ENCODE results near the gene ARSG.

DNA sequence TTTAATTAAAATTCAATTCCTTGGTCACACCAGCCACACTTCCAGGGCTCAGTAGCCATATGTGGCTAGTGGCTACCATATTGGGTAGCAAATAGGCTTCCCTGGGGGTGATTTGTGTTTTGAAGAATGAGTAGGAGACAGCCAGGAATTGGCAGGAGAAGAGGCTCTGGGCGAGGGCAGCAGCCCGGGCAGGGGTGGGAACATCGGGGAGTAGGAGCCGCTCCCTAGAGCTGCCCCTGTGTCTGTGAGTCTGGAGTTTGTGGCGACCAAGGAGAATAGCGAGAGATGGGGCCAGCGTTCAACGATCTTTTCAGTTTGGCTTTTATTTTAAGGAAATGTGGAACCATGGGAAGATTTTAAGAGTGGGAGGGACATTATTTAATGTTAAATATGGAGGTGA is 84.3 kb downstream of the ARSG start:
- TF ChIP-seq, protein P1, sequence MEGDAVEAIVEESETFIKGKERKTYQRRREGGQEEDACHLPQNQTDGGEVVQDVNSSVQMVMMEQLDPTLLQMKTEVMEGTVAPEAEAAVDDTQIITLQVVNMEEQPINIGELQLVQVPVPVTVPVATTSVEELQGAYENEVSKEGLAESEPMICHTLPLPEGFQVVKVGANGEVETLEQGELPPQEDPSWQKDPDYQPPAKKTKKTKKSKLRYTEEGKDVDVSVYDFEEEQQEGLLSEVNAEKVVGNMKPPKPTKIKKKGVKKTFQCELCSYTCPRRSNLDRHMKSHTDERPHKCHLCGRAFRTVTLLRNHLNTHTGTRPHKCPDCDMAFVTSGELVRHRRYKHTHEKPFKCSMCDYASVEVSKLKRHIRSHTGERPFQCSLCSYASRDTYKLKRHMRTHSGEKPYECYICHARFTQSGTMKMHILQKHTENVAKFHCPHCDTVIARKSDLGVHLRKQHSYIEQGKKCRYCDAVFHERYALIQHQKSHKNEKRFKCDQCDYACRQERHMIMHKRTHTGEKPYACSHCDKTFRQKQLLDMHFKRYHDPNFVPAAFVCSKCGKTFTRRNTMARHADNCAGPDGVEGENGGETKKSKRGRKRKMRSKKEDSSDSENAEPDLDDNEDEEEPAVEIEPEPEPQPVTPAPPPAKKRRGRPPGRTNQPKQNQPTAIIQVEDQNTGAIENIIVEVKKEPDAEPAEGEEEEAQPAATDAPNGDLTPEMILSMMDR (optimal IDR thresholded peaks at IDR 0.05 in 1 of 3, IDR thresholded peaks at IDR 0.05 in 1 of 3, conservative IDR thresholded peaks at IDR 0.05 in 1 of 3; ENCODE audit: extremely low read depth in 1 of 3, insufficient read depth in 2 of 3, low read length in 3 of 3), result no peak
- TF ChIP-seq EZH2 (IDR thresholded peaks at IDR 0.05; ENCODE audit: low read length), result no peak
